Stimulated activated CD8-positive, alpha-beta memory T cell treated with anti-CD3 and anti-CD28 coated beads, Interleukin-7, amount 100 ng/mL, for 48 hours (primary cell): ENCODE results near the gene SIGLEC9.

Experiments
- DNase-seq, 2 donors: peaks; one replicate each; pipeline ENCODE4 v3.0.0-alpha.2; 2020; ENCODE audit warnings: low read depth in 1 of 2; ENCODE audit errors: extremely low read depth in 1 of 2

The SIGLEC9 gene

DNA sequence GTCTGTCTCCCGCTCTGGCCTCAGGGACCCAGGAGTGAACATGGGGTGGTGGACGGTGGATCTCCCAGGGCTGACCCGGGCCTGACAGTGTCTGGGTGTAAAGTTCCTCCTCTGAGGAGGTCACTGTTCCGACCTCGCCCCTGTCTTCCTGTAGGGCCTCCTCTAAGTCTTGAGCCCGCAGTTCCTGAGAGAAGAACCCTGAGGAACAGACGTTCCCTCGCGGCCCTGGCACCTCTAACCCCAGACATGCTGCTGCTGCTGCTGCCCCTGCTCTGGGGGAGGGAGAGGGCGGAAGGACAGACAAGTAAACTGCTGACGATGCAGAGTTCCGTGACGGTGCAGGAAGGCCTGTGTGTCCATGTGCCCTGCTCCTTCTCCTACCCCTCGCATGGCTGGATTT is at the start of gene SIGLEC9:
Gene SIGLEC9, plus strand, starts transcription at position 178 of the 400 bp plus-strand sequence. Its CDS starts 69 bp downstream, at position 247.
- DNase-seq, result no peak

DNA sequence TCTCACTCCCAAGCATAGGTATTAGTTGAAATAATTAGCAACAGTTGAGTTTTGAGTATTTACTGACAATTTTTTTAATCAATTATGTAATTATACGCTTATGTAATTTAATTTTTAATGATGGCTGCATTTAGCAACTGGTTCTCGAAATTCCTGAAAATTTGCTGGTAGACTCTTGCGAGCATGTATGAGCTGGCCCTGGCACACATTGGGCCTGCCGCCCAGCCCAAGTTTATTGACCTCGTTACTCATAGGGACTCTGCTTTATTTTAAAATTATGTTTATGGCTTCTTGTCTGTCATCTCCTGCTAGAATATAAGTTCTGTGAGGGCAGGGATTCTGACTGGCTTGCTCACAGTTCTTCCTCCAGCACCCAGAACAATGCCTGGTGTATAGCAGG is 48.7 kb upstream of the SIGLEC9 start:
- no peak for DNase-seq

DNA sequence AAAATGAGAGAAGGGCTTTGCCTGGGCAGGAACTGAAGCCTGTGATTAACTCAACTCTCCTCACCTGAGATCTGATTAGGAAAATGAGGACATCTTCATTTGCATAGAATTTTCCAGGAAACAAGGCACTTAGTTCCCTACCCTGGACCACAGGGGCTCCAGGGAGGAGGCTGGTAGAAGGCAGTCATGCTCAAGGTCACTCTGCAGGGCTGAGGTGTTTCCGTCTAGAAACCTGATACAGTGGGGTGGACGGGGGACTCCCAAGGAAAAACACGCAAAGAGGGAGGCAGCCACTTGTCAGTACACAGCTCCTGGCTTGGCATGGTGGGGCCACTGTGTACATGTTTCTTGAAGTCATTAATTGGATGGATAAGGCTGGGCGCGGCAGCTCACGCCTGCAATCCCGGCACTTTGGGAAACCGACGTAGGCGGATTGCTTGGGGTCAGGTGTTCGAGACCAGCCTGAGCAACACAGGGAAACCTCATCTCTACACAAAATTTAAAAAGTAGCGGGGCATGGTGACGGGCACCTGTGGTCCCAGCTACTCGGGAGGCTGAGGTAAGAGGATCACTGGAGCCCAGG is 48.0 kb upstream of the SIGLEC9 start:
- no peak for DNase-seq

DNA sequence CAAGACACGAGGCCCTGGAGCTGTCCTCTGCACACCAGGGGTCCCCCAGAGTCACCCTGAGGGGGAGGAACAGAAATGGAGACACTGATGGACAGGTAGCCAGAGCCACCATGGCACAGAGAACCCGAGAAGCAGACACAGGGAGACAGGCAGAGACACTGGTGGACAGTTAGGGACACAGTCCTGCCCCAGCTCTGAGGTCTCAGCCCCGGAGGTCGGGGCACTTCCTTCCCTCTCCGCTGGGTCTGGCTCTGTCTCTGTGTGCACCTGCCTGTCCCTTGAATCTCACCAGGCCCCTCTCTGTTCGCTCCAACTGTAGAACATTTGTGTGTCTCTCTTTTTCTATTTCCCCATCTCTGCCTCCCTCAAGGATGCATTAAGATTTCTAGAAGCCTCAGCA is 46.6 kb upstream of the SIGLEC9 start:
- DNase-seq, result no peak

DNA sequence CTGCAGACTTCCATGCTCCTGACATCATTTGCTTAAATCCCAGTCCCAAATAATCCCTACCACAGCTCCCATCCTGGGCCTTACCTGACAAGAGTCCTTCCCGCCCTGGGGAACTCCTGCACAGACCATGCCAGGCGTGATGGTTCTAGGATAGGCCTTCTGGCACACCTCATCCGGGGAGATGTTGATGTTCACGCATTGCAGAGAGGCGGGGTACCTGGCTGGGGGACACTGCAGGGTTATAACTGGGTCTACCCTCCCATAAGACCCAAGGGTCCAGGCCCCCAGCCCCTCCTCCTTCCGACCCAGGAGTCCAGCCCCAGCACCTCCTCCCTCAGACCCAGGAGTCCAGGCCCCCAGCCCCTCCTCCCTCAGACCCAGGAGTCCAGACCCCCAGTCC is 46.0 kb upstream of the SIGLEC9 start:
- no peak for DNase-seq

DNA sequence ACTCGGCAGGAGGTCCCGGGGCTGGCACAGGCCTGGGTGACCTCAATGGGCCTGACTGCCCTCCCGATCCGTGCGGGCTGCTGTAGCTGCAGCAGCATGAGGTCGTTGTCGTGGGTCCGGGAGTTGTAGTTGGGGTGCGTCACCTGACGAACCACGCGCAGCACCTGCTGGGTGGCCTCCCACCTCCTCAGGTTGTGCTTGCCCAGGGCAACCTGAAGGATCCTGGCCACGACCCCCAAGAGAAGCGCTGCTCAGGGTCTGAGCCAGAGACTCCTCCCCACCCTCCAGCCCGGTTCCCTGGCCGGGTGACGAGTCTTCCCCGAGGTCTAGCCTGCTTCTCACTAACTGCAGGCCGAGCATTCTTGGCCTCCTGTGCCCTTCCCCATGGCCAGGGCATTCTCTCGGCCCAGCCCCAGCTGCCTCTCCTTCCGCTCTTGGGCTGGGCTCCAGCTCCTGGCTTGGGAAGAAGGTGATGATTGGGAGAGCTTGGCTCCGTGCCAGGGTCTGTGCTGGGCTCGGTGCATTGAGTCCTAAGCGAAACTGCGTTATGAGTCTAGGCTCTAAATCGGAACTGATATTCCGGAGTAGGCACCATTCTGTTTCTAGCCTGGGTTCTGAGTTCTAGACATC is 45.1 kb upstream of the SIGLEC9 start:
- no peak for DNase-seq

DNA sequence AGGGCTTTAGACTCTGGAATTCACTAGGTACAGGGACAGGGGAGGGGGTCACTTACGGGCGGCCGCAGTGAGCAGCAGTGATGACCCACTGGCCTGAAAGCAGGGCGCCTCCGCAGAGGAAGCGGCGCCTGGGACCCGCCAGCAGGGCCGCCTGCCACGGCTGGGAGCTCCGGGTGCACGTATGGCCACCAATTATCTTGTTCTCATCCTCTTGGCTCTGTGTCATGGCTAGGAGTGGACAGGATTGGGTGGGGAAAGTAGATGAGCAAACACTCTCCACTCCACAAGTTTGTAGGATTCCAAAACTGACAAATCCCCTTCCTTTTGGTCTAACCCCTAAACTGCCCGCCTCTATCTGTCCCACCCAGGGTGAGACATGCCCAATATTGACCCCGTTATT is 43.2 kb upstream of the SIGLEC9 start:
- DNase-seq, result no peak

DNA sequence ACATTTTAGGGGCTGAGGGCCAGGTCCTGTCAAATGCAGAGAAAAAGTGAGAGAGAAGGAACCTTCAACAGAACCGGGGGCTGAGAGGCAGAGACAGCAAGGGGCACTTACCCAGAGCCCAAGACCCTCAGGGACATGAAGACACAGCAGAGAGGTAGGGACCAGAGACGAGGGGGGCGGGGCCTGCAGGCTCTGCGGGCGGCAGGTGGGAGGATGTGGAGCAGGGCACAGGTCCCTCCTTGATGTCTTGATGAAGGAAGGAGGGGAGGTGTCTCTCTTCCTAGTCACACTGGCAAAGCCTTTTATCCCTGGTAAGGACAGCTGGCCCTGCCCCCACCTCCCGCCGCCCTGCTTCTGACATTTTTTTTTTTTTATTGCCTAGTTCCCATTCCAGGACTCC is 42.1 kb upstream of the SIGLEC9 start, which contains the start of gene KLK14:
Gene KLK14, minus strand, starts transcription at position 277 of the 400 bp plus-strand sequence. Its CDS starts 273 bp downstream, at position 4.
- DNase-seq, result no peak

DNA sequence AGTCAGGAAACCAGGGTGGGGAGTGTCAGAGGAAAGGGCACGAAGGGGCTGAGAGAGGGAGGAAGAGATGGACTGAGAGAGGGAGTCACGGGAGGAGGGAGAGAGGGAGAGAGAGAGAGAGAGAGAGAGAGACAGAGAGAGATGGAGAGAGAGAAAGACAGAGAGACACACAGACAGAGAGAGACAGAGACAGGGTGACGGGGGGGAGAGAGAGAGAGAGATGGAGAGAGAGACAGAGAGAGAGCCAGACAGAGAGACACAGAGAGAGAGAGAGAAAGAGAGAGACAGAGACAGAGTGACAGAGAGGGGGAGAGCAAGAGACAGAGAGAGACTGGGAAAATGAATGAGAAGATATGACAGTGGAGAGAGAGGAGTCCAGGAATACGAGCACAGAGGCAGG is 41.5 kb upstream of the SIGLEC9 start:
- no peak for DNase-seq

DNA sequence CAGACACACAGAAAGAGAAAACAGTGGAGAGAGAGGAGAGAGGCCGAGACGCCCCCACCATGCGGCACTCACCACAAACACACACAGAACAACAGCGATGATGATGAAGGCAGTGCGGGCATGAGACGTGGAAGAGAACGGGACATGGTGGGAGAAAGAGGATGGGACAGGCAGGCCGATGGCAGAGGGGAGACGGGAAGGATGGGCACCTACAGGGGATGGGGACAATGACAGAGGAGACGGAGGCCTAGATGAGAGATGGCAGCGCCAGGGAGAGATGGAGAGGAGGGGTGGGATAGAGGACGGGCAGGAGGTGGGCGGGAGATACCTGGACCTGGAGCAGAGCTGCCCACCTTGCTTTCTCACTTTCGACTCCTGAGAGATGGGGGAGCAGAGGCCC is 40.9 kb upstream of the SIGLEC9 start:
- no peak for DNase-seq

DNA sequence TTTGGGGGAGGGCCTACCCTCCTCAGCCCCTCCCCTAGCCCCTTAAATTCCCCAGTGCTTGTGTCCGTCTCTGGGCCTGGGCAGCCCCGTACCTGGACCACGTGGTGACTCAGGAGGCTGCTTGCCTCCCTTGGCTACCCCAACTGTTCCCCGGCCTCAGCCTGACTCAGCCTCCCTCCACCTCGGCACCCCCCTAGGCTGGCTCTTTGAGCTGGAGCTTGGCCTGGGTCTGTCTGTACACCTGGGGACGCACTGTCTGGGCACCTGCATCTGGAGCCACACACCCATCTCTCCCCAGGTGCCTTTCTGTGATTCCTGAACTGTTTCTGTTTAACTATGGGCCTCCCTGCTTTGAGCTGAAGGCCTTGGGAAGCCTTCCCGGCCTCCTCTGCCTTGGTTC is 40.2 kb upstream of the SIGLEC9 start:
- DNase-seq, result no peak

DNA sequence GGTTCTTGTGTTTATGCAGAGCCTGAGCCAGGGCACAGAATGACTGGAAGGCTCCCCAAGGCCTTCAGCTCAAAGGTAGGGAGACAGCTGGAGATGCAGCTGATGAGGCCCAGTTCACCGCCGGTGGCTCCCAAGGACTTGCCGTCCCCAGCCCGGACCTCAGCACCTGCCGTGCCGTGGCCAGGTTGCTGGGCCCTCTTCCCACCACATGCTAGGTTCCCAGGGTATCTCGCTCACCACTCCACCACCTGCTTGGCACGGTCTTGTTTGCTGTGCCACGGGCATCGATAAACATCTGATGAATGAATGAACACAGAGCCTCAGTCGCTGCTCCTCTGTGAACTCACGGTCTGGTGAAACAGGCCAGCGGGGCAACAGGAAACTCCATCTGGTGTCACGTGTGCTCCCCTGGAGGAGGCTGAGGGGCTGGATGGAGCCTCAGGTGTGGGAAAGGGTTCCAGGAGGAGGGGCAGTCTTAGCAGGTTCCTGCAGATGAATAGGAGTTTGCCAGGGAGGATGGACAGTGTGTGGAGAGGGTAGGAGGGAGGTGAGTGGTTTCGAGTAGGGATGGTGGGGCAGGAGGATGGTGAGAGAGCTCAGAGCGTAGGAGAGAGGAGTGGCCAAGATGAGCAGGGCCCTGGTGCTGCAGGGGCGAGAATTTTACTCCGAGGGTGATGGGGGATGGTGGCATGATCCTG is 38.4 kb upstream of the SIGLEC9 start:
- DNase-seq, result no peak

DNA sequence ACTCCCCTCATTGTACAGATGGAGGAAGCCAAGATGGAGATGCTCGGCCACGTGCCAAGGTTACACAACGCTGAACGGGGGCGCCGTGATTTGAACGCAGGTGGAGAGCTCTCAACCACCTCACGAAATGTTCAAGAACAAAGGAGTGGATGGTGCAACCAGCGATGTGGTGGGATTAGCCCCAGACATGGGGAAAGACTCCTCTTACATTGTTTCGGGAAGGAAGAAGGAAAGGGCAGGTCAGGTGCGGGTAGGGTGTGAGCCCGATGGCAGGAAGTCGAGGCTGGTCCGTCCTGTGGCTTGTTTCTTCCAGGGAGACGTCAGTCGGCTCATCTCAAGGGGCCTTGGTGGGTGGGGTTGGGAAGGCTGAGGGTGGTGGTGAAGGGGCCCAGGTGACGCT is 34.9 kb upstream of the SIGLEC9 start:
- DNase-seq, result no peak

DNA sequence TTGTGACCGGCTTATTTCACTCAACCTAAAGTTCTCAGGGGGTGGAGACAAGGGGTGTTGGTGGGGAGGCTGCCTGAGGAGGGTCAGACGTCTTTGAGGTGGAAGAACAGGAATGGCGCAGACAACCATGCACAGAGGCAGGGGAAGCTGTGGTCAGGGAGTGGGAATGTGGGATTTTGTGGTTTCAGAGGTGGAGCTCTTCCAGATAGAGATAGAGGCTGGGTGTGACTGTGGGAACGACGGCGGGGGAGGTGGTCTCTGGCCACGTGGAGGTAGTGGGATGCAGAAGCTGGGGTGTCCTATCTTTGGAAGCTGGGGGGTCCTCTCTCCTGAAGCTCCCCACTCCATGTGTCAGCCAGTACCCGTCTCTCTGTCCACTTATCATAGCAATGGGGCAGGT is 34.2 kb upstream of the SIGLEC9 start:
- DNase-seq, result no peak

DNA sequence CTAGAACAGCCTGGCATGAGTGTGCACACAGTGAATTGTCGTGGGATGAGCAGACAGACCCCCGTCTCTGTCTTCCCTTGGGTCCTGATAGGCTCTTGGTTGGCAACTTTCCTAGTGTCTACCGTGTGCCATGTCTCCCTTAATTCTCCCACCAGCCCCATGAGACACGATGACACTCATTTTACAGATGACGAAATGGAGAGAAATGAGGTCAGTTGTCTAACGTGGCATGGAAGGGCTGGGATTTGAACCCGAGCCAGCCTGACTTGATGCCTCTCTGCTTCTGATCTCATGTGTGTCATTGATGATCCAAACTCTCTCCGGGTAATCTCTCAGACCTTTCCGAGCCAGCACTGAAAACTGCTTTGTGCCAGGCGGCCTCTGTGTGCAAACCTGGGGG is 33.6 kb upstream of the SIGLEC9 start:
- no peak for DNase-seq

DNA sequence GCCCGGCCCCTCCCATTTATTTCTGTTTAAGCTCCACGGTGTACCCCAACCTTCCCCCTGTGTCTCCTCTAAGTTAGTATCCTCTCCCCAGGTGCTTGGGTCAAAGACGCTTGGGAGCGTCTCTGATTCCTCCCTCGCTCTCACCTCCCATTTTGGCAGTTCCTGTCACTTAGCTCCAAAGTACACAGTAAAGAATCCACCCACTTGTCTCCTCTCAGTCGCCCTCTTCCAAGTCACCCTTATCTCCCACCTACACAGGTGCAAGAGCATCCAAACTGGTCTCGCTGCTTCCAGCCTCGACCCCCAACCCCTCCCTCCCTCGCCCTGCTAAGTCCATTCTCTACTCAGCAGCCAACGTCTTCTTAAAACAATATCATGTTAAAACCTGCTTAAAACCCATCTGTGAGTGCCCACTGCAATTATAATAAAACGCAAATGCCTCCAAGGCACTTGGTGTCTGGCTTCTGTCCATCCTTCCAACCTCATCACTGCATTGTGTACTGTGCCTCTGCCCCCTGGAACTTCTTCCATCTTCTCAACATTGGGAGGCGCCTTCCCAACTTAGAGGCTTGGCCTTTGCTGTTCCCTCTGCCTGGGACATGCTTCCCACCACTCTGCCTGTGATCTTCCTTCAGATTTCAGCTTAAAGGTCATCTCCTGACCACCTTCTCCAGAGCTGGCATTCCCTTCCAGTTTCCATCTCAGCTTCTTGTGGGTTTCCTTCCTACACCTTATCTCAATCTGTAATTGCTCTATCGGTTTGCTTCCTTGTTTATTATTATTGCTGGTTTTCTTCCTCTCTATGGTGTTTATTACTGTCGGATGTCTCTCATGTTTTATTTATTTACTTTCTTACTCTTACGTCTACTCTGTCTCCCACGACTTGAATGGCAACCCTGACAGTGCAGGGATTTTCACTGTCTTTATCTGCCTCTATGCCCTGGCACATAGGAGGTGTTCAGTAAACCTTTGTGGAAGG is 32.5 kb upstream of the SIGLEC9 start:
- no peak for DNase-seq

DNA sequence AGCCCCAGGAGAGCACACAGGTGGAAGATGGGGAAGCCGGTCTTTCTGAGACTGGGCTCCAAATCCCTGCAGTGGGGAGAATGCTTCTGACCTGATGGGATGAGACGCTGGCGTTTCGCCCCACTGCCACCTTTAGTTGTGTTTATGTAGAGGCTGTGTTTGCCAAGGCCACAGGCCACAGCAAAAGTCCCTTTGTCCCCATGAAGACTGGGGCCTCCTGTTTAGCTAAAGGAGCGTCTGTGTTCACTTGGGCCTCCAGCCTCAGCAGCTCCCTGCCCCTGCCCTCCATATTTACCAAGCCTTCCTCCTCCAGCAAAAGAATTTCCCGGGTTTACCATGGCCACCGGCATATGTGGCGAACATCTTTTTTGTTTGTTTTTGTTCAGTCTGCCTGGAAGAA is 31.6 kb upstream of the SIGLEC9 start:
- no peak for DNase-seq

DNA sequence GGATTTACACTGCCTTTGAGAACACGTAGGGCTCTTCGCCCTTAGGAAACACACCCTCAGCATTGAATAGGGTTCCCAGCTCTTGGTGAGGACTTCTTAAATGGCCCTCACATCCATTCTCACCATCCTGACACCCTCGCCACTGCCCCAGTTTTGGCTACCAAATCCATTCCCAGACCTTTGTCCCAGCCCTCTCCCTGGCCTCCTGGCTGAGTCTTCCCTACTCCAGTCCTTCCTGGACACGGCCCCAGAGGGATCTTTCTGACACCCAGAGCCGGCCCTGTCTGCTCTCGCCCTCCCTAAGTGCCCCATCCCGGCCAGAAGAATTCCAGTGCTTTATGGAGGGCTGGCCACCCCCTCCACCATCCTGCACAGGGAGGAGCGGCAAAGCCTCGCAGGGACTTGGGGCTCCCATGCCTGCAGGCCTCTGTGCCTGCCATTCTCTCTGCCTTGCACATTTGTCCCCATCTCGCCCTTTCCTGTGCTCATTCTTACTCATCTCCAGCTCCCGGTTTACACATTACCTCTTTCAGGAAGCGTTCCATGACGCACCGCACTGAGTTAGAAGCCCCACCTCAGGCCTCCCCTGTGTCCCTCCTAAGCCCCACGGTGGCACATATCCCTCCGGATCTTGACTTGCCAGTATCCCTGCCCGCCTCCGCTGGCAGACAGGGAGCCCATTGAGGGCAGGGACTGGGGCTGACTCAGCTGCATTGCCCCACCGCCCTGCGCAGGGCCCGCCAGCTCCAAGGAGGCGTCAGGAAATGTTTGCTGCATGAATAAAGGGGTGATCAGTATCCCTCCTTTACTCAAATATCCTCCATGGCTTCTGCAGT is 31.0 kb upstream of the SIGLEC9 start:
- DNase-seq, result no peak

DNA sequence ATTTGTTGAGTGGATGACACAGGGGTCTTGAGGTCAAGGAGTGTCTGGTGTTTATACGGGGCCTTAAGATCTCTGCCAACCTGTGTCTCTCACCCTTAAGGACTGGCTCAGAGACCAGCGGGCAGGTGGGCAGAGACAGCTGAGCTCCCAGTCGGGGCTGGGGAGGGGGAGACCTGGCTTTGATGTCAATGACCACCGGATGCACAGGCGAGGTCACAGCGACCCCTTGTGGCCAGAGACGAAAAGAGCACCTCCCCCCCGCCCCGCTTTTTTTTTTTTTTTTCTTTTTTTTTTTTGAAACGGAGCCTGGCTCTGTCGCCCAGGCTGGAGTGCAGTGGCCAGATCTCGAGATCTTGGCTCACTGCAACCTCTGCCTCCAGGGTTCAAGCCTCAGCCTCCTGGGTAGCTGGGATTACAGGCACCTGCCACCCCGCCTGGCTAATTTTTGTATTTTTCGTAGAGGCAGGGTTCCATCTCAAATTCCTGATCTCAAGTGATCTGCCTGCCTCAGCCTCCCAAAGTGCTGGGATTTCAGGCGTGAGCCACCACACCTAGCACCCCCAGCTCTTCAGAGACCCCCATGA is 29.9 kb upstream of the SIGLEC9 start:
- no peak for DNase-seq
